ENCODE data around the gene BBLN. TPM values are rescaled to one million over a fixed set of nuclear protein-coding genes. Genes with fewer than 3 reads are reported as not detected.
A peak's percentile ranks its signal among the peaks of the same experiment; 100 is the strongest.

Gene BBLN
- total RNA-seq, 2 experiments from 2014 or later, result 53.6 to 55.9 TPM

GRCh38 chr9:128204858-128205257, 44.8 kb downstream of the BBLN start:
- Mint-ChIP-seq H3K27me3 (peaks cover 14% of the 10 kb centered on the region), H3K27ac (no peak overlapping the region), H3K4me3 (peak overlapping the region; percentile 60), H3K36me3 (ENCODE audit: low read depth) (no peaks in the 10 kb centered on the region), H3K9me3 (no peaks in the 10 kb centered on the region), H3K4me1 (ENCODE audit: low read depth) (peaks cover 5% of the 10 kb centered on the region)
- ATAC-seq (ENCODE audit: poor library complexity) (no peak), DNase-seq (peak in 1 of 14 experiments; percentile 19)
- no peaks in the 10 kb centered on the region for H3K9me3 ChIP-seq (ENCODE audit: control insufficient read depth in 1 of 2, insufficient read depth in 1 of 2, low read length in 2 of 2)
- peaks cover 17% of the 10 kb centered on the region for H3K4me1 ChIP-seq (ENCODE audit: insufficient read depth, low read length)
- CTCF ChIA-PET, result no interaction called here
- no peak for TF ChIP-seq CTCF (IDR thresholded peaks at IDR 0.05)
- intact Hi-C loops (cut with DNase I, micrococcal nuclease), result loop anchor here in 1 of 2 experiments (2.0 kb wide), 1 partner anchor 14 kb away; no protein-coding TSS in a partner anchor
- H3K36me3 ChIP-seq (ENCODE audit: insufficient read depth, low read length), result no peaks in the 10 kb centered on the region
- H3K27me3 ChIP-seq (ENCODE audit: control insufficient read depth in 1 of 2, insufficient read depth in 2 of 2, low read length in 2 of 2), result peaks cover 11 to 17% of the 10 kb centered on the region in 2 experiments
- H3K27ac ChIP-seq (ENCODE audit: low read depth in 1 of 2, low read length in 2 of 2), result no peak overlapping the region
- POLR2A ChIA-PET, result no interaction called here
- H3K4me3 ChIP-seq (ENCODE audit: low read length), result no peak overlapping the region

DNA sequence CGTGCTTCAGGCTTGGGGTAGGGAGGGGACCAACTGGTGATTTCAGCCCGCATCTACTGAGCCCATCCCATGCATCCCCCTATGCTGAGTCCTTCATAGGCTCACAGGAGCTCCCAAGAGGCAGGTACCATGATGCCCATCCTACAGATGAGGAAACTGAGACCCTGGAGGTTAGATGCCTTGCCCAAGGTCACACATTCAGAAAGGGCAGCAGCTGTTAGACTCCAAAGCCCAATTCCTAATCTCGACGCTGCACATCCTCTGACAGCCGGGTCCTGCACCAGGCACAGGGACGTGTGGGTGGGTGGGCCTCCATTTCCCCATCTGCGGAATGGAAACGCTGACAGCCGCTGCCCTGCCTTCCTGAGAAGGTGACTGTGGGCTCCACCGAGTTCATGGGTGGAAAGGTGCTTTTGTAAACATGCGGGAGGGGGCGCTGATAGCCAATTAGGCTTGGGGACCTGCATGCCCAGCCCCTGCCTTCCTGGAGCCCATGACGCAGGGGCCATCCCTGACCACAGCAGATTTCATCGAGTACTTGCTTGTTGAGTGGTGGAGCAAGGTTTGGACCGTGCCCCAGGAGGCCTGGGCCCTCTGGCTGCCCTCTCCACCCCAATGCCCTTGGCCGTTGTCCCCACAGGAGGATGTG, 45.4 kb downstream of the BBLN start:
- no peak for TF ChIP-seq CTCF (IDR thresholded peaks at IDR 0.05)
- Mint-ChIP-seq H3K36me3 (ENCODE audit: low read depth) (no peaks in the 10 kb centered on the region), H3K27me3 (peaks cover 14% of the 10 kb centered on the region), H3K27ac (no peak overlapping the region), H3K4me3 (peak overlapping the region; percentile 60), H3K4me1 (ENCODE audit: low read depth) (peaks cover 5% of the 10 kb centered on the region), H3K9me3 (no peaks in the 10 kb centered on the region)
- H3K27ac ChIP-seq (ENCODE audit: low read depth in 1 of 2, low read length in 2 of 2), result no peak overlapping the region
- intact Hi-C loops (cut with DNase I, micrococcal nuclease), result loop anchor here in 1 of 2 experiments (2.0 kb wide), 1 partner anchor 13 kb away; no protein-coding TSS in a partner anchor
- no peaks in the 10 kb centered on the region for H3K36me3 ChIP-seq (ENCODE audit: insufficient read depth, low read length)
- peak in 1 of 14 experiments; percentile 22 for DNase-seq
- no peak overlapping the region for H3K4me3 ChIP-seq (ENCODE audit: low read length)
- peaks cover 17% of the 10 kb centered on the region for H3K4me1 ChIP-seq (ENCODE audit: insufficient read depth, low read length)
- H3K9me3 ChIP-seq (ENCODE audit: control insufficient read depth in 1 of 2, insufficient read depth in 1 of 2, low read length in 2 of 2), result no peaks in the 10 kb centered on the region
- no peak for ATAC-seq (ENCODE audit: poor library complexity)
- peaks cover 11 to 17% of the 10 kb centered on the region in 2 experiments for H3K27me3 ChIP-seq (ENCODE audit: control insufficient read depth in 1 of 2, insufficient read depth in 2 of 2, low read length in 2 of 2)
- POLR2A ChIA-PET, result no interaction called here
- CTCF ChIA-PET, result no interaction called here

DNA sequence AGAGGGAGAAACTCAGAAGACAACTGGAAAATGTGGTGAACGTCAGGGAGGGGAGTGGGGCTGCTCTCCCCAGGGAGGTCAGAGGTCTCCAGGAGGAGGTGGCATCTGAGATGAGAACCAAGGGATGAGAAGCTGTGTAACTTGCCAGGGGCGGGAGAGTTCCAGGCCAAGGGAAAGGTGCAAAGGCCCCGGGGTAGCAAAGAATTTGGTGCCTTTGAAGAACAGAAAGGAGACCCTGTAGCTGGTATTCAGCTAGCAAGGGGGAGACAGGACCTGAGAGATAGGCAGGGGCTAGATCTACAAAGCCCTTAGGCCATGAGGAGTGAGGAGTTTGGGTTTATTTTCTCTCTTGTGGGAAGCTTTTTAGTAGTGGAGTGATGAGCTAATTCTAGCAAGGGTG, 46.4 kb downstream of the BBLN start:
- Mint-ChIP-seq H3K36me3 (ENCODE audit: low read depth) (no peaks in the 10 kb centered on the region), H3K4me3 (no peak overlapping the region), H3K27me3 (peaks cover 20% of the 10 kb centered on the region), H3K9me3 (no peaks in the 10 kb centered on the region), H3K27ac (no peak overlapping the region), H3K4me1 (ENCODE audit: low read depth) (peaks cover 5% of the 10 kb centered on the region)
- H3K4me1 ChIP-seq (ENCODE audit: insufficient read depth, low read length), result peaks cover 17% of the 10 kb centered on the region
- ATAC-seq (ENCODE audit: poor library complexity), result no peak
- H3K27ac ChIP-seq (ENCODE audit: low read depth in 1 of 2, low read length in 2 of 2), result no peak overlapping the region
- no peak overlapping the region for H3K4me3 ChIP-seq (ENCODE audit: low read length)
- intact Hi-C loops (cut with DNase I, micrococcal nuclease), result no loop called here
- H3K27me3 ChIP-seq (ENCODE audit: control insufficient read depth in 1 of 2, insufficient read depth in 2 of 2, low read length in 2 of 2), result peaks cover 11 to 17% of the 10 kb centered on the region in 2 experiments
- ChIA-PET CTCF (no interaction called here), POLR2A (interaction anchor here (1.1 kb wide), 1 partner anchor 16 kb away, joined by 3 read pairs; the partner anchor contains the start of gene CIZ1)
- no peak for DNase-seq
- no peak for TF ChIP-seq CTCF (IDR thresholded peaks at IDR 0.05)
- H3K36me3 ChIP-seq (ENCODE audit: insufficient read depth, low read length), result no peaks in the 10 kb centered on the region
- H3K9me3 ChIP-seq (ENCODE audit: control insufficient read depth in 1 of 2, insufficient read depth in 1 of 2, low read length in 2 of 2), result no peaks in the 10 kb centered on the region
